Measurements from ENCODE around the gene SAPCD2.

- no peak for TF ChIP-seq POLR2A (IDR thresholded peaks at IDR 0.05)
- no peak for TF ChIP-seq CTCF (IDR thresholded peaks at IDR 0.05 in 4 of 5, conservative IDR thresholded peaks at IDR 0.05 in 1 of 5)
Observed at GRCh38 chr9:137017071-137017470, 53.3 kb downstream of the SAPCD2 start.

Data from gastrocnemius medialis (tissue), 4 donors.